UCSD-AML1 (cell line): ENCODE data around the gene QKI.
"Not testable (repeated sequence)": the region's sequence is repeated elsewhere in the genome, so short reads cannot be mapped to it uniquely, and the experiment has no call there.

Experiments used
- DNase-seq: peaks from one replicate; lab custom pipeline; 2025; ENCODE audit not compliant: unreplicated experiment; lab: John Stamatoyannopoulos, UW

The QKI gene

GRCh38 chr6:163572612-163573011 lies 158.1 kb downstream of the QKI start:
- DNase-seq, result no peak

- no peak for DNase-seq
Observed at GRCh38 chr6:163573503-163574179, 159.1 kb downstream of the QKI start.

GRCh38 chr6:163576114-163576513 lies 161.6 kb downstream of the QKI start:
- no peak for DNase-seq

GRCh38 chr6:163577404-163577803 lies 162.9 kb downstream of the QKI start:
- no peak for DNase-seq

- no peak for DNase-seq
Observed at GRCh38 chr6:163579111-163579879, 164.8 kb downstream of the QKI start.

GRCh38 chr6:163579880-163580295 lies 165.4 kb downstream of the QKI start:
- DNase-seq, result no peak

GRCh38 chr6:163580311-163581030 lies 166.0 kb downstream of the QKI start:
- DNase-seq, result no peak

GRCh38 chr6:163583558-163583957 lies 169.0 kb downstream of the QKI start:
- no peak for DNase-seq

GRCh38 chr6:163585932-163586437 lies 171.5 kb downstream of the QKI start:
- no peak for DNase-seq

- no peak for DNase-seq
Observed at GRCh38 chr6:163586888-163587287, 172.4 kb downstream of the QKI start.

- DNase-seq, result no peak
Observed at GRCh38 chr6:163588220-163588919, 173.9 kb downstream of the QKI start.

- DNase-seq, result no peak
Observed at GRCh38 chr6:163589387-163589786, 174.9 kb downstream of the QKI start.

- DNase-seq, result not testable (repeated sequence)
Observed at GRCh38 chr6:163590132-163590531, 175.6 kb downstream of the QKI start.

GRCh38 chr6:163592872-163593271 lies 178.4 kb downstream of the QKI start:
- no peak for DNase-seq

- DNase-seq, result no peak
Observed at GRCh38 chr6:163596174-163596573, 181.7 kb downstream of the QKI start.

GRCh38 chr6:163599136-163599535 lies 184.6 kb downstream of the QKI start:
- no peak for DNase-seq

- no peak for DNase-seq
Observed at GRCh38 chr6:163599684-163600083, 185.2 kb downstream of the QKI start.

GRCh38 chr6:163600331-163600730 lies 185.8 kb downstream of the QKI start:
- no peak for DNase-seq

- DNase-seq, result no peak
Observed at GRCh38 chr6:163600781-163601180, 186.3 kb downstream of the QKI start.

- no peak for DNase-seq
Observed at GRCh38 chr6:163602851-163603250, 188.3 kb downstream of the QKI start.

GRCh38 chr6:163603395-163603794 lies 188.9 kb downstream of the QKI start:
- DNase-seq, result no peak
